HFFc6 (cell line): Measurements from ENCODE around the gene KRTAP19-4. TPM values are rescaled to one million over a fixed set of nuclear protein-coding genes. Genes with fewer than 3 reads are reported as not detected.

Experiments used
- DNase-seq: peaks from one replicate; pipeline ENCODE4 v3.0.0-alpha.2; 2018
- H3K27ac Mint-ChIP-seq: 2 replicates; pipeline ENCODE4 v1.8.0; 2020; ENCODE audit warnings: mild to moderate bottlenecking, mixed read lengths
- H3K27me3 Mint-ChIP-seq: 2 replicates; pipeline ENCODE4 v1.8.0; 2021; ENCODE audit warnings: mild to moderate bottlenecking, moderate library complexity, mixed read lengths; ENCODE audit not compliant: insufficient read depth
- H3K36me3 Mint-ChIP-seq: 2 replicates; pipeline ENCODE4 v1.8.0; 2021; ENCODE audit warnings: low read depth, mixed read lengths
- H3K4me1 Mint-ChIP-seq: 2 replicates; pipeline ENCODE4 v1.8.0; 2020; ENCODE audit warnings: low read depth, mixed read lengths
- H3K4me3 Mint-ChIP-seq: 2 replicates; pipeline ENCODE4 v1.8.0; 2020; ENCODE audit warnings: mild to moderate bottlenecking, moderate library complexity, mixed read lengths
- H3K9me3 Mint-ChIP-seq: 2 replicates; pipeline ENCODE4 v1.8.0; 2020; ENCODE audit warnings: mild to moderate bottlenecking, mixed read lengths
- CTCF ChIP-seq: fragments of 200-600 bp; sonication (generic); IDR thresholded peaks from 2 replicates; pipeline ENCODE4 v1.5.0; 2021; ENCODE audit warnings: antibody characterized with exemption, mild to moderate bottlenecking
- total RNA-seq, 6 experiments: library from RNA; stranded (reverse); fragmentation: NEBNext Ultra II Directional; extraction: Animal tissue kit (Norgen Biotek cat#: 25700); gene quantifications; 2 replicates in 1 of 6; 3 replicates in 5 of 6; pipeline ENCODE4 v1.2.3, GENCODE V29; 2021

Gene KRTAP19-4
- total RNA-seq, 6 experiments from 2014 or later: not detected

GRCh38 chr21:30502041-30502440 is 5.1 kb upstream of the KRTAP19-4 start, which contains the start of gene KRTAP19-5:
Gene KRTAP19-5 (minus strand): TSS chr21:30502141. CDS start chr21:30502090, 51 bp downstream.
- DNase-seq: no peak
- H3K4me1 Mint-ChIP-seq: no peaks in the 10 kb centered on the region
- H3K27me3 Mint-ChIP-seq: no peaks in the 10 kb centered on the region
- no peak within 1 kb of the TSS for H3K27ac Mint-ChIP-seq
- TF ChIP-seq CTCF: no peak
- no peak within 1 kb of the TSS for H3K4me3 Mint-ChIP-seq
- no peaks in the 10 kb centered on the region; the same call in 1 of the 2 replicates for H3K36me3 Mint-ChIP-seq
- peaks cover 58% of the 10 kb centered on the region for H3K9me3 Mint-ChIP-seq

- no peaks in the 10 kb centered on the region for H3K27me3 Mint-ChIP-seq
- no peak for DNase-seq
- 0 out of 2 replicates have a peak, but pooled peaks cover 4% of the 10 kb centered on the region for H3K36me3 Mint-ChIP-seq
- no peak within 1 kb of the TSS for H3K27ac Mint-ChIP-seq
- no peaks in the 10 kb centered on the region for H3K4me1 Mint-ChIP-seq
- no peak within 1 kb of the TSS for H3K4me3 Mint-ChIP-seq
- H3K9me3 Mint-ChIP-seq: peaks cover 33% of the 10 kb centered on the region
- no peak for TF ChIP-seq CTCF
These were observed 5.0 kb downstream of the KRTAP19-4 start, which contains the start of gene KRTAP19-3 for GRCh38 chr21:30491963-30492428. Gene KRTAP19-3 (minus strand): TSS chr21:30492013. CDS start chr21:30491957, 56 bp downstream.

GRCh38 chr21:30487336-30487735 is 9.6 kb downstream of the KRTAP19-4 start, which contains the start of gene KRTAP19-2:
Gene KRTAP19-2 (minus strand): TSS chr21:30487436. CDS start chr21:30487348, 88 bp downstream.
- H3K36me3 Mint-ChIP-seq: 0 out of 2 replicates have a peak, but pooled peaks cover 4% of the 10 kb centered on the region
- no peaks in the 10 kb centered on the region for H3K27me3 Mint-ChIP-seq

GRCh38 chr21:30486180-30486579 is 10.8 kb downstream of the KRTAP19-4 start:
- no peaks in the 10 kb centered on the region for H3K27me3 Mint-ChIP-seq
- no peak for TF ChIP-seq CTCF
- 0 out of 2 replicates have a peak, but pooled peaks cover 4% of the 10 kb centered on the region for H3K36me3 Mint-ChIP-seq
- no peak overlapping the region for H3K4me3 Mint-ChIP-seq
- H3K27ac Mint-ChIP-seq: no peak overlapping the region
- no peak for DNase-seq
- H3K9me3 Mint-ChIP-seq: peaks cover 49% of the 10 kb centered on the region
- H3K4me1 Mint-ChIP-seq: no peaks in the 10 kb centered on the region

More at GRCh38 chr21:30487336-30487735, 9.6 kb downstream of the KRTAP19-4 start, which contains the start of gene KRTAP19-2:
- H3K9me3 Mint-ChIP-seq: peaks cover 53% of the 10 kb centered on the region
- DNase-seq: no peak
- TF ChIP-seq CTCF: no peak
- H3K27ac Mint-ChIP-seq: no peak within 1 kb of the TSS
- H3K4me3 Mint-ChIP-seq: no peak within 1 kb of the TSS
- H3K4me1 Mint-ChIP-seq: no peaks in the 10 kb centered on the region

- Mint-ChIP-seq H3K4me1 (no peaks in the 10 kb centered on the region), H3K27me3 (no peaks in the 10 kb centered on the region), H3K4me3 (no peak overlapping the region), H3K9me3 (peaks cover 47% of the 10 kb centered on the region), H3K36me3 (no peaks in the 10 kb centered on the region), H3K27ac (no peak overlapping the region)
- DNase-seq: no peak
- TF ChIP-seq CTCF: no peak
These were observed 14.8 kb downstream of the KRTAP19-4 start for GRCh38 chr21:30482130-30482529.
